ENCODE data around the gene CAB39.

Gene CAB39

GRCh38 chr2:230749111-230749510 is 36.5 kb downstream of the CAB39 start:
- DNase-seq = no peak
- H3K9me3 ChIP-seq (ENCODE audit: insufficient read depth, low read length, severe bottlenecking) = no peaks in the 10 kb centered on the region
- no peak for ATAC-seq (ENCODE audit: insufficient read depth, low read depth)
- H3K9ac ChIP-seq (ENCODE audit: low read depth, low read length) = no peak overlapping the region
- no peak overlapping the region for H3K27ac ChIP-seq (ENCODE audit: low read length)
- peaks cover 21% of the 10 kb centered on the region; the same call in 1 of the 2 replicates for H3K36me3 ChIP-seq (ENCODE audit: insufficient read depth, low read length)
- H2AFZ ChIP-seq (ENCODE audit: low read depth, low read length) = no peak overlapping the region
- peaks cover 92% of the 10 kb centered on the region for H3K79me2 ChIP-seq (ENCODE audit: insufficient read depth, low read length)
- H3K27me3 ChIP-seq (ENCODE audit: insufficient read depth, low read length, poor library complexity) = no peaks in the 10 kb centered on the region
- peaks cover 17% of the 10 kb centered on the region for H4K20me1 ChIP-seq (ENCODE audit: insufficient read depth, low read length)
- no peak overlapping the region for H3K4me2 ChIP-seq (ENCODE audit: insufficient read depth, low read length)
- H3K4me3 ChIP-seq (ENCODE audit: low read depth in 1 of 2, low read length in 2 of 2) = no peak overlapping the region
- H3K4me1 ChIP-seq (ENCODE audit: insufficient read depth, low read length) = no peaks in the 10 kb centered on the region
- TF ChIP-seq CTCF (IDR thresholded peaks at IDR 0.05; ENCODE audit: borderline replicate concordance, extremely low read depth, low read length, poor library complexity, severe bottlenecking) = no peak
- no peak for TF ChIP-seq EZH2 (IDR thresholded peaks at IDR 0.05; ENCODE audit: borderline replicate concordance, low read depth, low read length, severe bottlenecking)

- no peak overlapping the region for H3K4me2 ChIP-seq (ENCODE audit: insufficient read depth, low read length)
- no peak overlapping the region for H3K27ac ChIP-seq (ENCODE audit: low read length)
- no peaks in the 10 kb centered on the region for H3K27me3 ChIP-seq (ENCODE audit: insufficient read depth, low read length, poor library complexity)
- H3K4me1 ChIP-seq (ENCODE audit: insufficient read depth, low read length) = no peaks in the 10 kb centered on the region
- TF ChIP-seq CTCF (IDR thresholded peaks at IDR 0.05; ENCODE audit: borderline replicate concordance, extremely low read depth, low read length, poor library complexity, severe bottlenecking) (no peak), EZH2 (IDR thresholded peaks at IDR 0.05; ENCODE audit: borderline replicate concordance, low read depth, low read length, severe bottlenecking) (no peak)
- DNase-seq = no peak
- H3K9ac ChIP-seq (ENCODE audit: low read depth, low read length) = no peak overlapping the region
- H2AFZ ChIP-seq (ENCODE audit: low read depth, low read length) = no peak overlapping the region
- peaks cover 95% of the 10 kb centered on the region for H3K79me2 ChIP-seq (ENCODE audit: insufficient read depth, low read length)
- no peaks in the 10 kb centered on the region for H3K9me3 ChIP-seq (ENCODE audit: insufficient read depth, low read length, severe bottlenecking)
- peaks cover 10% of the 10 kb centered on the region; the same call in 1 of the 2 replicates for H3K36me3 ChIP-seq (ENCODE audit: insufficient read depth, low read length)
- peak; percentile 49; the same call in 1 of the 3 replicates for ATAC-seq (ENCODE audit: insufficient read depth, low read depth)
- no peak overlapping the region for H3K4me3 ChIP-seq (ENCODE audit: low read depth in 1 of 2, low read length in 2 of 2)
- H4K20me1 ChIP-seq (ENCODE audit: insufficient read depth, low read length) = peaks cover 22% of the 10 kb centered on the region
Observed at GRCh38 chr2:230751062-230751461, 38.4 kb downstream of the CAB39 start.

GRCh38 chr2:230754200-230754599 is 41.6 kb downstream of the CAB39 start:
- Histone ChIP-seq H3K4me3 (ENCODE audit: low read depth in 1 of 2, low read length in 2 of 2) (no peak overlapping the region), H3K79me2 (ENCODE audit: insufficient read depth, low read length) (peaks cover 95% of the 10 kb centered on the region), H3K27ac (ENCODE audit: low read length) (no peak overlapping the region), H3K4me1 (ENCODE audit: insufficient read depth, low read length) (peaks cover 19% of the 10 kb centered on the region), H2AFZ (ENCODE audit: low read depth, low read length) (no peak overlapping the region), H3K9ac (ENCODE audit: low read depth, low read length) (no peak overlapping the region), H3K27me3 (ENCODE audit: insufficient read depth, low read length, poor library complexity) (no peaks in the 10 kb centered on the region), H4K20me1 (ENCODE audit: insufficient read depth, low read length) (peaks cover 36% of the 10 kb centered on the region; the same call in 1 of the 2 replicates), H3K36me3 (ENCODE audit: insufficient read depth, low read length) (0 out of 2 replicates have a peak, but pooled peaks cover under 1% of the 10 kb centered on the region), H3K9me3 (ENCODE audit: insufficient read depth, low read length, severe bottlenecking) (no peaks in the 10 kb centered on the region), H3K4me2 (ENCODE audit: insufficient read depth, low read length) (no peak overlapping the region)
- ATAC-seq (ENCODE audit: insufficient read depth, low read depth) (no peak), DNase-seq (no peak)
- TF ChIP-seq CTCF (IDR thresholded peaks at IDR 0.05; ENCODE audit: borderline replicate concordance, extremely low read depth, low read length, poor library complexity, severe bottlenecking) (no peak), EZH2 (IDR thresholded peaks at IDR 0.05; ENCODE audit: borderline replicate concordance, low read depth, low read length, severe bottlenecking) (no peak)

- Histone ChIP-seq H3K9ac (ENCODE audit: low read depth, low read length) (no peak overlapping the region), H2AFZ (ENCODE audit: low read depth, low read length) (no peak overlapping the region)
Observed at GRCh38 chr2:230757476-230757875, 44.8 kb downstream of the CAB39 start.

More at GRCh38 chr2:230757476-230757875, 44.8 kb downstream of the CAB39 start:
- ATAC-seq (ENCODE audit: insufficient read depth, low read depth) = no peak
- no peaks in the 10 kb centered on the region for H3K27me3 ChIP-seq (ENCODE audit: insufficient read depth, low read length, poor library complexity)
- H3K4me1 ChIP-seq (ENCODE audit: insufficient read depth, low read length) = peaks cover 19% of the 10 kb centered on the region
- no peaks in the 10 kb centered on the region for H3K9me3 ChIP-seq (ENCODE audit: insufficient read depth, low read length, severe bottlenecking)
- no peak overlapping the region for H3K4me2 ChIP-seq (ENCODE audit: insufficient read depth, low read length)
- TF ChIP-seq EZH2 (IDR thresholded peaks at IDR 0.05; ENCODE audit: borderline replicate concordance, low read depth, low read length, severe bottlenecking) = no peak
- no peak for TF ChIP-seq CTCF (IDR thresholded peaks at IDR 0.05; ENCODE audit: borderline replicate concordance, extremely low read depth, low read length, poor library complexity, severe bottlenecking)
- no peak overlapping the region for H3K27ac ChIP-seq (ENCODE audit: low read length)
- peaks cover 29% of the 10 kb centered on the region for H3K36me3 ChIP-seq (ENCODE audit: insufficient read depth, low read length)
- no peak overlapping the region for H3K4me3 ChIP-seq (ENCODE audit: low read depth in 1 of 2, low read length in 2 of 2)
- DNase-seq = no peak
- peaks cover 34% of the 10 kb centered on the region; the same call in 1 of the 2 replicates for H4K20me1 ChIP-seq (ENCODE audit: insufficient read depth, low read length)
- H3K79me2 ChIP-seq (ENCODE audit: insufficient read depth, low read length) = peaks cover 74% of the 10 kb centered on the region
